ENCODE measurements around the gene ERBB2. TPM values are rescaled to one million over a fixed set of nuclear protein-coding genes. Genes with fewer than 3 reads are reported as not detected.
"Not testable (repeated sequence)": the region's sequence is repeated elsewhere in the genome, so short reads cannot be mapped to it uniquely, and the experiment has no call there.

Gene ERBB2
- total RNA-seq, 2 experiments from 2014 or later: 6.0 to 6.3 TPM

DNA sequence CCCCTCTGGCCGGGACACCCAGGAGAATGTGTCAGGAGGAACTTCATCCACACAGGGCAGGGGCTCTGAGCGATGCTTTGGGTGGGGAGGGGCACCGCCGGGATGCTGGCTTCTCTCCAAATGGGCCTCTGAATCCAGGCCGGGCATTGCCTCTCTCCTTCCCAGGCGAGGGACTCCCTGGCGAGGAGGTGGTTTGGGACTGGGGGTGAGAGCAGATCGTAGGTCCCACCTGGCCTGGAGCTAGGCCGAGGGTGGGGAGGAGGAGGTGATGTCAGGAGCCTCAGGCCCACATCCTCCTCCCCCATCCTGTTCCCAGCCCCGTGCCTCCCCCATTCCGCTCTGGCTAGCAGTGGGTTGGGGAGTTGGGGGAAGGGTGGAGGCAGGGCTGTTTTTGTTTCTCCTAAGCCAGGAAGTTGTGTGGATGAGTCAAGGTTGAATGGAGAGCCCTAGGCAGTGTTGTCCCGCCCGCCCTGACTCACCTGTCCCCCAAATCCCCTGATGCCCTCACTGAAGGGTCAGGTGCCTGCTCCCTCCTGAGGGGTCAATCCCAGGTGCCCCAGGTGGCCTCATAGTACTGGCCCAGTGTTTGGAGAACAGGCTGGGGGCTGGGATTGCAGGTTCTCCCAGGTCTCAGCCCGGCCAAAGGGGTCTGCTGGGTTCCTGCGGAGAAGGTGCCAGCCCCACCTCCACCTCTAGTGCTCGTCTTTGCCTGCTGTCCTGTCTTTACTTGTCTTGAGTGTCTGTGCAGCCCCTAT is 40.7 kb downstream of the ERBB2 start:
- H3K4me1 Mint-ChIP-seq (ENCODE audit: low read depth): peaks cover 23% of the 10 kb centered on the region
- H3K4me3 Mint-ChIP-seq: no peak overlapping the region
- CTCF ChIA-PET: no interaction called here
- H3K27me3 Mint-ChIP-seq (ENCODE audit: low read depth): peaks cover 15% of the 10 kb centered on the region
- peak; percentile 49 for DNase-seq
- no peaks in the 10 kb centered on the region for H3K9me3 Mint-ChIP-seq
- no peaks in the 10 kb centered on the region for H3K36me3 Mint-ChIP-seq (ENCODE audit: low read depth)
- intact Hi-C loops (cut with micrococcal nuclease): no loop called here
- no peak overlapping the region for H3K27ac Mint-ChIP-seq

DNA sequence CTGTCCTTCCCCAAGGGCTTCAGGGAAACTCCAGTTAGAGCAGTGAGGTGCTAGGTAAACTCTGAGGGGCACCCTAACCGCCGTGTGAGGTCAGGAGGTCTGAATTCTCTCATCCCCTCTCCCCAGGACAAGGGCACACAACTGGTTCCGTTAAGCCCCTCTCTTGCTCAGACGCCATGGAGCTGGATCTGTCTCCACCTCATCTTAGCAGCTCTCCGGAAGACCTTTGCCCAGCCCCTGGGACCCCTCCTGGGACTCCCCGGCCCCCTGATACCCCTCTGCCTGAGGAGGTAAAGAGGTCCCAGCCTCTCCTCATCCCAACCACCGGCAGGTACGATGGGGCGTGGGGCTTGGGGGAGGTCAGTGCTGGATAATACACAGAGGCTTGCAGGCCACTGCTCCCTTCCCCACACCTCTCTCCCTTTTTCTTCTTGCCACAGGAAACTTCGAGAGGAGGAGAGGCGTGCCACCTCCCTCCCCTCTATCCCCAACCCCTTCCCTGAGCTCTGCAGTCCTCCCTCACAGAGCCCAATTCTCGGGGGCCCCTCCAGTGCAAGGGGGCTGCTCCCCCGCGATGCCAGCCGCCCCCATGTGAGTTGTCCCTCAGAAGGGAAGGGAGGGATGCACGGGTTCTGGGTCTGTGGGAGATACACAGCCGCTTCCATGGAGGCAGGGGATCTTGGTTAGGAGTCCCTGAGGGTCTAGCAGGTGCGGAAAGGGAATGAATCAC is 42.4 kb downstream of the ERBB2 start:
- peaks cover 23% of the 10 kb centered on the region for H3K4me1 Mint-ChIP-seq (ENCODE audit: low read depth)
- H3K4me3 Mint-ChIP-seq: no peak overlapping the region
- no peaks in the 10 kb centered on the region for H3K9me3 Mint-ChIP-seq
- CTCF ChIA-PET: interaction anchor here (1.2 kb wide), 1 partner anchor 12 kb away, joined by 3 read pairs; the partner anchor contains the start of gene MIEN1
- no peak for DNase-seq
- H3K36me3 Mint-ChIP-seq (ENCODE audit: low read depth): no peaks in the 10 kb centered on the region
- H3K27me3 Mint-ChIP-seq (ENCODE audit: low read depth): peaks cover 15% of the 10 kb centered on the region
- H3K27ac Mint-ChIP-seq: no peak overlapping the region
- intact Hi-C loops (cut with micrococcal nuclease): no loop called here

DNA sequence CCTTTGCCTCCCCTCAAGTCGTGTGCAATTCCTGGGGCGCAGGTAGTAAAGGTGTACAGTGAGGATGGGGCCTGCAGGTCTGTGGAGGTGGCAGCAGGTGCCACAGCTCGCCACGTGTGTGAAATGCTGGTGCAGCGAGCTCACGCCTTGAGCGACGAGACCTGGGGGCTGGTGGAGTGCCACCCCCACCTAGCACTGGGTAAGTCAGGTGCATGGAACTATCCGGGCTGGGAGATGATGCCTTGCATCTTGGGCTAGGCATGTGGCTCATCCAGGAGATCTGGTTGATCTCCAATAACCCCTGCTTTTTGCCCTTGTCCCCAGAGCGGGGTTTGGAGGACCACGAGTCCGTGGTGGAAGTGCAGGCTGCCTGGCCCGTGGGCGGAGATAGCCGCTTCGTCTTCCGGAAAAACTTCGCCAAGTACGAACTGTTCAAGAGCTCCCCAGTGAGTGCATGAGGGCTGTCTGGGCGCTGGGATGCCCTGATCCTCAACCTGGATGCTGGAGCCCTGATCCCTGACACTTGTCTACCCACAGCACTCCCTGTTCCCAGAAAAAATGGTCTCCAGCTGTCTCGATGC is 43.1 kb downstream of the ERBB2 start:
- no peak for DNase-seq
- CTCF ChIA-PET: interaction anchor here (1.2 kb wide), 1 partner anchor 13 kb away, joined by 3 read pairs; the partner anchor contains the start of gene MIEN1
- Mint-ChIP-seq H3K27ac (no peak overlapping the region), H3K9me3 (no peaks in the 10 kb centered on the region), H3K27me3 (ENCODE audit: low read depth) (peaks cover 12% of the 10 kb centered on the region), H3K4me1 (ENCODE audit: low read depth) (peaks cover 20% of the 10 kb centered on the region), H3K36me3 (ENCODE audit: low read depth) (no peaks in the 10 kb centered on the region), H3K4me3 (no peak overlapping the region)
- intact Hi-C loops (cut with micrococcal nuclease): no loop called here

- CTCF ChIA-PET: no interaction called here
- intact Hi-C loops (cut with micrococcal nuclease): no loop called here
- Mint-ChIP-seq H3K36me3 (ENCODE audit: low read depth) (no peaks in the 10 kb centered on the region), H3K4me1 (ENCODE audit: low read depth) (peaks cover 11% of the 10 kb centered on the region), H3K27ac (no peak overlapping the region), H3K9me3 (no peaks in the 10 kb centered on the region), H3K4me3 (no peak overlapping the region), H3K27me3 (ENCODE audit: low read depth) (peaks cover 6% of the 10 kb centered on the region)
- no peak for DNase-seq
Measured at GRCh38 chr17:39744075-39744835, 44.4 kb downstream of the ERBB2 start.

GRCh38 chr17:39744836-39745215 is 45.0 kb downstream of the ERBB2 start:
- Mint-ChIP-seq H3K27me3 (ENCODE audit: low read depth) (peaks cover 6% of the 10 kb centered on the region), H3K9me3 (no peaks in the 10 kb centered on the region), H3K27ac (no peak overlapping the region), H3K4me3 (no peak overlapping the region), H3K36me3 (ENCODE audit: low read depth) (no peaks in the 10 kb centered on the region), H3K4me1 (ENCODE audit: low read depth) (peaks cover 8% of the 10 kb centered on the region)
- DNase-seq: no peak
- CTCF ChIA-PET: no interaction called here
- intact Hi-C loops (cut with micrococcal nuclease): no loop called here

GRCh38 chr17:39745335-39746144 is 45.7 kb downstream of the ERBB2 start:
- H3K9me3 Mint-ChIP-seq: no peaks in the 10 kb centered on the region
- CTCF ChIA-PET: no interaction called here
- peaks cover under 1% of the 10 kb centered on the region for H3K4me1 Mint-ChIP-seq (ENCODE audit: low read depth)
- intact Hi-C loops (cut with micrococcal nuclease): no loop called here
- no peak for DNase-seq
- no peak overlapping the region for H3K4me3 Mint-ChIP-seq
- H3K27ac Mint-ChIP-seq: no peak overlapping the region
- no peaks in the 10 kb centered on the region for H3K36me3 Mint-ChIP-seq (ENCODE audit: low read depth)
- peaks cover 2% of the 10 kb centered on the region for H3K27me3 Mint-ChIP-seq (ENCODE audit: low read depth)

DNA sequence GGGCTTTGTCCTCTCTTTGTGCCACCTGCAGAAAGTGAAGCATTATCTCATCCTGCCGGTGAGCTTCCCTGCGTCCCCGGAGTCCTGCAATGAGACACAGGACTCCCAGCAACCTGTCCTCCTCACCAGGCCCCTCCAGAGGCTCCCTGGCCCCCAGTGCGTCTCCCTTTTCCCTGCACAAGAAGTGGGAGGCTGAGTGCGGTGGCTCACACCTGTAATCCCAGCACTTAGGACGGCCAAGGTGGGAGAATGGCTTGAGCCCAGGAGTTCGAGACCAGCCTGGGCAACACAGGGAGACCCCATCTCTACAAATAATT is 46.2 kb downstream of the ERBB2 start:
- Mint-ChIP-seq H3K36me3 (ENCODE audit: low read depth) (no peaks in the 10 kb centered on the region), H3K4me1 (ENCODE audit: low read depth) (no peaks in the 10 kb centered on the region), H3K4me3 (no peak overlapping the region), H3K27me3 (ENCODE audit: low read depth) (no peaks in the 10 kb centered on the region), H3K27ac (no peak overlapping the region), H3K9me3 (no peaks in the 10 kb centered on the region)
- CTCF ChIA-PET: no interaction called here
- DNase-seq: no peak
- intact Hi-C loops (cut with micrococcal nuclease): no loop called here

GRCh38 chr17:39747745-39748144 is 47.9 kb downstream of the ERBB2 start:
- no peak for DNase-seq
- H3K9me3 Mint-ChIP-seq: no peaks in the 10 kb centered on the region
- peaks cover 8% of the 10 kb centered on the region for H3K4me1 Mint-ChIP-seq (ENCODE audit: low read depth)
- H3K36me3 Mint-ChIP-seq (ENCODE audit: low read depth): no peaks in the 10 kb centered on the region
- CTCF ChIA-PET: interaction anchor here (1.6 kb wide), 1 partner anchor 18 kb away, joined by 4 read pairs; the partner anchor contains the start of gene MIEN1
- H3K4me3 Mint-ChIP-seq: no peak overlapping the region
- H3K27ac Mint-ChIP-seq: no peak overlapping the region
- H3K27me3 Mint-ChIP-seq (ENCODE audit: low read depth): no peaks in the 10 kb centered on the region
- intact Hi-C loops (cut with micrococcal nuclease): no loop called here

- H3K27me3 Mint-ChIP-seq (ENCODE audit: low read depth); H3K27ac Mint-ChIP-seq; DNase-seq; H3K36me3 Mint-ChIP-seq (ENCODE audit: low read depth); H3K4me3 Mint-ChIP-seq; H3K9me3 Mint-ChIP-seq; intact Hi-C loops (cut with micrococcal nuclease): not testable (repeated sequence)
- peaks cover 15% of the 10 kb centered on the region for H3K4me1 Mint-ChIP-seq (ENCODE audit: low read depth)
- CTCF ChIA-PET: interaction anchor here (1.0 to 1.6 kb wide), 2 partner anchors 18 to 127 kb away, joined by 3 to 4 read pairs; partner anchors contain the start of gene MIEN1
Measured at GRCh38 chr17:39748444-39749034, 48.7 kb downstream of the ERBB2 start.

DNA sequence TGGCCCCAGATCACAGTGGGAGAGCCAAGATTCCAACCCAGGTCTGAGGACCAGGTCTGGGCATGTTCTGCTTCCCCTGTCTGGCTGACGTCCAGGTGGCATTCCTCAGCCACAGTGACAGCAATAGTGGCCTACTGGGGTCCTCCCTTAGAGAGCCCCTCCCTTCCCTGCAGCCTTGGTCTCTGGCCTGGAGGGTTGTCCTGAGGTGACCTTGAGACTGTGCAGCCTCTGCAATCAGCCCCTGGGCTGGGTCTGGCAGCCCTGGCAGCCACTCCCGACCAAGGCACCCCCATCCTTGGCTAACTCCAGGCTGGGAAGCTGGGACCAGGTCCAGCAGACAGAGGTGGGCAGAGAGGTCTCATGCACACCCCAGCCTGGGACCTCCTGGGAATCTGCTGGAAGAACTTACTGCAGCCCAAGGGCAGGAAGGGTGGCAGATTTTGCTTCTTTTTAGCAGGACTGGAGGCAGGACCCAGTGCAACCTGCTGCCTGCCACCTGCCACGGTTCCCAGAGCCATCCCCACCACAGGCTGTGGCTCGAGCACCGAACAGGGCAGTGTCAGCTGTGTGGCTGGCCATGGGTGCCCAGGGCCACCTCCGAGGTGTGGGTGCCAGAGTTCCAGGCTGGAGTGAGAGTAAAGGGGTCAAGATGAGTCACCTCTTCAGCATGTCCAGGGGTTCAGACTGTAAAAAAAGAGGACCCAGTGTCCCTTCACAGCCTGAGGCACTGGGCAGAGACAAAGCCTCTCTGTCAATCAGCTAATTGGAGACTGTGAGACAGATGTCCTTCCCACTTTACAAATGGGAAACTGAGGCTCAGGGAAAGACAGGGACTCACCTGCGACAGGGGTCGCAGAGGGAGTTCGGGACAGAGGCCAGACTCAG is 50.5 kb downstream of the ERBB2 start:
- Mint-ChIP-seq H3K4me1 (ENCODE audit: low read depth) (peaks cover 22% of the 10 kb centered on the region), H3K9me3 (no peaks in the 10 kb centered on the region), H3K4me3 (no peak overlapping the region), H3K27me3 (ENCODE audit: low read depth) (no peaks in the 10 kb centered on the region), H3K36me3 (ENCODE audit: low read depth) (no peaks in the 10 kb centered on the region), H3K27ac (no peak overlapping the region)
- intact Hi-C loops (cut with micrococcal nuclease): loop anchor here (5.0 kb wide), 2 partner anchors 288 to 348 kb away; partner anchors contain the start of genes CDK12 and FBXL20
- DNase-seq: no peak
- CTCF ChIA-PET: interaction anchor here (0.9 to 1.1 kb wide), 2 partner anchors 82 to 127 kb away, joined by 3 to 4 read pairs; partner anchors contain the start of gene PNMT

Data from activated naive CD4-positive, alpha-beta T cell treated with anti-CD3 and anti-CD28 coated beads for 36 hours (primary cell).